ENCODE results near the gene CPSF4L.

- TF ChIP-seq EZH2 (IDR thresholded peaks at IDR 0.05) (no peak), POLR2AphosphoS5 (IDR thresholded peaks at IDR 0.05; ENCODE audit: borderline replicate concordance, low read depth, low read length) (no peak), FOXP2 (optimal IDR thresholded peaks at IDR 0.05; ENCODE audit: control extremely low read depth, extremely low read length, insufficient read depth) (no peak)
These were observed 46.2 kb downstream of the CPSF4L start for GRCh38 chr17:73215447-73215846.

Data from SK-N-MC (cell line).